Breast epithelium (tissue), 3 donors: Measurements from ENCODE around the gene ARHGEF4.

Experiments used
- POLR2A ChIP-seq: fragments of 450-650 bp; IDR thresholded peaks from one replicate; pipeline ENCODE4 v1.6.1; 2016; ENCODE audit warnings: antibody characterized with exemption, mild to moderate bottlenecking, moderate library complexity
- TF ChIP-seq, protein P1 (sequence below), 3 donors: fragments of 450-650 bp; IDR thresholded peaks; one replicate each; pipeline ENCODE4 v1.5.1; 2016 to 2017; ENCODE audit warnings: antibody characterized with exemption in 3 of 3, mild to moderate bottlenecking in 3 of 3, moderate library complexity in 3 of 3

DNA sequence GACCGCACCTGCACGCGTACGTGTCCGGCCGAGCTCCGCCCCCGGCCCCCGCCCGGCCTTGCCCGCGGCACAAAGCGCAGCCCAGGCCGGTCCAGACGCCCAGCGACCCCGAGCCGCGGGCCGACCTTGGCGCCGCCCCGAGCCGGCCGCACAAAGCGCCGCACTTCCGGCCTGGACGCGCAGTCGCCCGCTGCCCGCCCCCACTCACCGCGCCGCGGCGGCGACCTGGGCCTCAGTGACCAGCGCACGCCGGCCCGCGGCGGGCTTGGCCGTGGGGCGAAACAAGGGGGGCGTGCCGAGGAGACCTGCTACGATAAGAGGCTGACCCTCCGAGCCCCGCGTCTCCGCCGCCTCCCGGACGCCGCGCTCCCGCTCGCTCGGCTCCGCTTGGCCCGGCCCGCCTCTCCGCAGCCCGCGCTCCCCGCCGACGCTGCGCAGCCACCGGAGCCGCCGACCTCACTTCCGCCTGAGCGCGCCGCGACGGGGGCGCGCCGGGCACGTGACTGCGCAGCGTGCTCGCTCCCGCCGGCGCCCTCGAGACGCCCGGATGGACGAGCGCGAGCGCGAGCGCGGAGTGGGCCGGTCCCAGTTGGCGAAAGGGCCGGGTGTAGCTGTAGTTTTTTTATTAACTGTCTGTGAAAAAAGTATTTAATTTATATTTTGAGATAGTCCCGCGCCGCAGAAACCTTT is 256.4 kb downstream of the ARHGEF4 start, which contains the start of gene FAM168B:
- TF ChIP-seq POLR2A: no peak
- TF ChIP-seq, protein P1, sequence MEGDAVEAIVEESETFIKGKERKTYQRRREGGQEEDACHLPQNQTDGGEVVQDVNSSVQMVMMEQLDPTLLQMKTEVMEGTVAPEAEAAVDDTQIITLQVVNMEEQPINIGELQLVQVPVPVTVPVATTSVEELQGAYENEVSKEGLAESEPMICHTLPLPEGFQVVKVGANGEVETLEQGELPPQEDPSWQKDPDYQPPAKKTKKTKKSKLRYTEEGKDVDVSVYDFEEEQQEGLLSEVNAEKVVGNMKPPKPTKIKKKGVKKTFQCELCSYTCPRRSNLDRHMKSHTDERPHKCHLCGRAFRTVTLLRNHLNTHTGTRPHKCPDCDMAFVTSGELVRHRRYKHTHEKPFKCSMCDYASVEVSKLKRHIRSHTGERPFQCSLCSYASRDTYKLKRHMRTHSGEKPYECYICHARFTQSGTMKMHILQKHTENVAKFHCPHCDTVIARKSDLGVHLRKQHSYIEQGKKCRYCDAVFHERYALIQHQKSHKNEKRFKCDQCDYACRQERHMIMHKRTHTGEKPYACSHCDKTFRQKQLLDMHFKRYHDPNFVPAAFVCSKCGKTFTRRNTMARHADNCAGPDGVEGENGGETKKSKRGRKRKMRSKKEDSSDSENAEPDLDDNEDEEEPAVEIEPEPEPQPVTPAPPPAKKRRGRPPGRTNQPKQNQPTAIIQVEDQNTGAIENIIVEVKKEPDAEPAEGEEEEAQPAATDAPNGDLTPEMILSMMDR (IDR thresholded peaks at IDR 0.05): no peak
